Liver (tissue), 9 donors: ENCODE data around the gene JAKMIP2. TPM values are rescaled to one million over a fixed set of nuclear protein-coding genes. Genes with fewer than 3 reads are reported as not detected.

ENCODE experiments used
- DNase-seq: peaks from one replicate; pipeline ENCODE4 v3.0.0-alpha.2; 2017; ENCODE audit warnings: low spot score
- H3K27ac ChIP-seq, 2 donors: one replicate each; pipeline ENCODE4 v1.7.0; 2013; ENCODE audit warnings: inconsistent platforms in 2 of 2, low read length in 2 of 2, control low read depth in 1 of 2, low read depth in 1 of 2, mild to moderate bottlenecking in 1 of 2
- H3K27me3 ChIP-seq, 4 donors: one replicate each; pipeline versions ENCODE4 v1.6.1 to v1.7.0; 2013; ENCODE audit warnings: low read length in 3 of 4, inconsistent platforms in 1 of 4, mild to moderate bottlenecking in 1 of 4, moderate library complexity in 1 of 4; ENCODE audit not compliant: control insufficient read depth in 4 of 4, insufficient read depth in 4 of 4
- H3K36me3 ChIP-seq, 4 donors: one replicate each; pipeline versions ENCODE4 v1.6.1 to v1.7.0; 2013; ENCODE audit warnings: low read length in 3 of 4, mild to moderate bottlenecking in 3 of 4, low read depth in 1 of 4, moderate library complexity in 1 of 4; ENCODE audit not compliant: control insufficient read depth in 4 of 4, insufficient read depth in 3 of 4
- H3K4me1 ChIP-seq, 4 donors: one replicate each; pipeline versions ENCODE4 v1.6.1 to v1.7.0; 2013; ENCODE audit warnings: low read length in 3 of 4, mild to moderate bottlenecking in 3 of 4, moderate library complexity in 1 of 4; ENCODE audit not compliant: control insufficient read depth in 4 of 4, insufficient read depth in 4 of 4
- H3K4me3 ChIP-seq, 3 donors: one replicate each; pipeline versions ENCODE4 v1.6.1 to v1.7.0; 2013; ENCODE audit warnings: low read length in 3 of 3, control low read depth in 1 of 3, low read depth in 1 of 3, mild to moderate bottlenecking in 1 of 3
- H3K9ac ChIP-seq, 2 donors: one replicate each; pipeline ENCODE4 v1.7.0; 2013; ENCODE audit warnings: low read length in 2 of 2, mild to moderate bottlenecking in 2 of 2, moderate library complexity in 2 of 2, control low read depth in 1 of 2, low read depth in 1 of 2
- H3K9me3 ChIP-seq, 4 donors: one replicate each; pipeline versions ENCODE4 v1.6.1 to v1.7.0; 2013; ENCODE audit warnings: low read length in 3 of 4; ENCODE audit not compliant: control insufficient read depth in 4 of 4
- ATF3 ChIP-seq: IDR thresholded peaks from 2 replicates; pipeline ENCODE4 v1.6.1; 2016; ENCODE audit warnings: antibody characterized with exemption
- EGR1 ChIP-seq, 2 donors: IDR thresholded peaks; 2 replicates each; pipeline ENCODE4 v1.6.1; 2016 to 2018; ENCODE audit warnings: antibody characterized with exemption in 2 of 2, low read depth in 2 of 2
- FOXA1 ChIP-seq: IDR thresholded peaks from 2 replicates; pipeline ENCODE4 v1.6.1; 2016; ENCODE audit warnings: antibody characterized with exemption
- FOXA2 ChIP-seq: IDR thresholded peaks from 2 replicates; pipeline ENCODE4 v1.6.1; 2016; ENCODE audit warnings: antibody characterized with exemption
- GABPA ChIP-seq, 2 donors: IDR thresholded peaks in 1 of 2; conservative IDR thresholded peaks in 1 of 2; 2 replicates each; pipeline ENCODE4 v1.6.1; 2016; ENCODE audit warnings: antibody characterized with exemption in 2 of 2, mild to moderate bottlenecking in 1 of 2, moderate library complexity in 1 of 2
- HNF4A ChIP-seq, 2 donors: conservative IDR thresholded peaks; 2 replicates each; pipeline ENCODE4 v1.6.1; 2016; ENCODE audit warnings: antibody characterized with exemption in 2 of 2, mild to moderate bottlenecking in 2 of 2
- HNF4G ChIP-seq: IDR thresholded peaks from 2 replicates; pipeline ENCODE4 v1.6.1; 2016; ENCODE audit warnings: antibody characterized with exemption
- JUND ChIP-seq, 2 donors: IDR thresholded peaks; 2 replicates each; pipeline ENCODE4 v1.6.1; 2016; ENCODE audit warnings: antibody characterized with exemption in 2 of 2
- MAX ChIP-seq: IDR thresholded peaks from 2 replicates; pipeline ENCODE4 v1.6.1; 2016; ENCODE audit warnings: antibody characterized with exemption
- NR2F2 ChIP-seq: IDR thresholded peaks from 2 replicates; pipeline ENCODE4 v1.6.1; 2016; ENCODE audit warnings: antibody characterized with exemption
- RAD21 ChIP-seq, 2 donors: IDR thresholded peaks; 2 replicates each; pipeline ENCODE4 v1.6.1; 2016; ENCODE audit warnings: antibody characterized with exemption in 2 of 2, mild to moderate bottlenecking in 2 of 2
- RXRA ChIP-seq, 2 donors: IDR thresholded peaks; 2 replicates each; pipeline ENCODE4 v1.6.1; 2017 to 2018; ENCODE audit warnings: antibody characterized with exemption in 2 of 2, mild to moderate bottlenecking in 1 of 2
- SP1 ChIP-seq: IDR thresholded peaks from 2 replicates; pipeline ENCODE4 v1.6.1; 2018; ENCODE audit warnings: antibody characterized with exemption, mild to moderate bottlenecking
- TAF1 ChIP-seq: conservative IDR thresholded peaks from 2 replicates; pipeline ENCODE4 v1.6.1; 2016; ENCODE audit warnings: antibody characterized with exemption, mild to moderate bottlenecking
- YY1 ChIP-seq: IDR thresholded peaks from 2 replicates; pipeline ENCODE4 v1.6.1; 2016; ENCODE audit warnings: antibody characterized with exemption, mild to moderate bottlenecking
- ZBTB33 ChIP-seq: IDR thresholded peaks from 2 replicates; pipeline ENCODE4 v1.6.1; 2016; ENCODE audit warnings: antibody characterized with exemption
- WGBS: extraction: QIAGEN DNeasy Blood & Tissue Kit; methylation state at CpG from one replicate; pipeline ENCODE4 v1.1.7; 2013; 5-methylcytosine and 5-hydroxymethylcytosine counted together
- polyA plus RNA-seq, 2 donors: library from polyadenylated mRNA; stranded (reverse) in 1 of 2; unstranded in 1 of 2; fragments of 200-250 nt in 1 of 2; fragments of >200 nt in 1 of 2; fragmentation: Nextera tagmentation in 1 of 2; extraction: Ambion mirVana in 1 of 2; gene quantifications; one replicate each; pipeline versions ENCODE4 v1.2.1 to v1.2.3, GENCODE V29; 2013 to 2015
- total RNA-seq, 2 donors: library from RNA; depleted of rRNA; stranded (reverse); fragments of >200 nt; gene quantifications; one replicate each; pipeline ENCODE4 v1.2.3, GENCODE V29; 2014
- TF ChIP-seq, protein P1 (sequence below): fragments of 150-350 bp; IDR thresholded peaks from 2 replicates; pipeline ENCODE4 v1.5.1; 2017; ENCODE audit warnings: improper control_type of control experiment, low read depth, low read length; ENCODE audit not compliant: missing input control
- TF ChIP-seq, protein P2 (sequence below): IDR thresholded peaks from 2 replicates; pipeline ENCODE4 v1.6.1; 2016; ENCODE audit warnings: antibody characterized with exemption, mild to moderate bottlenecking
- donor health status: healthy.
- donor health status: healthy.
- donor health status: healthy.
- donor health status: healthy.
- donor health status: healthy.

The JAKMIP2 gene
- total and polyA plus RNA-seq, 4 donors, result 0.06 to 0.38 (median 0.24) TPM

DNA sequence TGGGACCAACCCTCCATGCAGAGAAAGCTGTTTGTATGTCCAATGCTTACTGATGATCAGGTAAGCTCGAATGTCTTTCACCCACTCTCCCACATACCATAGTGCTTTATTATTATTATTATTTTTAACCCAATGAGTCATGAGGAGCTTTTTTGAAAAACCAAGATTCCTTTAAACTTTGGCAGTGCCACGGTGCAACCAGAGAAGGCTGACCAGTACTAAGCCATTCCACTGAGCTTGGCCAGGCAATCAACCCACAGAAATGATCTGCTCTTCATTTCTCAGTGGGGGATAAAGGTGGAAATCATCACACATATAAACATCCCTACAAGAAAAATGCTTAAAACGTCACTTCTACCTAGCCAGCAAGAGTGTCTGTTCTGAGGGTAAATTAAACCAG, 35.5 kb downstream of the JAKMIP2 start:
- no peak overlapping the region for H3K4me3 ChIP-seq
- DNase-seq, result no peak
- H3K27ac ChIP-seq, result no peak overlapping the region
- H3K4me1 ChIP-seq, result no peaks in the 10 kb centered on the region
- H3K36me3 ChIP-seq, result no peaks in the 10 kb centered on the region
- 84% methylated on average over 3 of the region's 3 CpGs for WGBS
- H3K9me3 ChIP-seq, result no peaks in the 10 kb centered on the region
- H3K27me3 ChIP-seq, result no peaks in the 10 kb centered on the region
- H3K9ac ChIP-seq, result no peak overlapping the region
- no peak for TF ChIP-seq JUND (IDR thresholded peaks at IDR 0.05)
- no peak for TF ChIP-seq HNF4A (conservative IDR thresholded peaks at IDR 0.05)
- no peak for TF ChIP-seq TAF1
- TF ChIP-seq MAX, result no peak
- TF ChIP-seq ZBTB33, result no peak
- TF ChIP-seq YY1, result no peak
- TF ChIP-seq, protein P1, sequence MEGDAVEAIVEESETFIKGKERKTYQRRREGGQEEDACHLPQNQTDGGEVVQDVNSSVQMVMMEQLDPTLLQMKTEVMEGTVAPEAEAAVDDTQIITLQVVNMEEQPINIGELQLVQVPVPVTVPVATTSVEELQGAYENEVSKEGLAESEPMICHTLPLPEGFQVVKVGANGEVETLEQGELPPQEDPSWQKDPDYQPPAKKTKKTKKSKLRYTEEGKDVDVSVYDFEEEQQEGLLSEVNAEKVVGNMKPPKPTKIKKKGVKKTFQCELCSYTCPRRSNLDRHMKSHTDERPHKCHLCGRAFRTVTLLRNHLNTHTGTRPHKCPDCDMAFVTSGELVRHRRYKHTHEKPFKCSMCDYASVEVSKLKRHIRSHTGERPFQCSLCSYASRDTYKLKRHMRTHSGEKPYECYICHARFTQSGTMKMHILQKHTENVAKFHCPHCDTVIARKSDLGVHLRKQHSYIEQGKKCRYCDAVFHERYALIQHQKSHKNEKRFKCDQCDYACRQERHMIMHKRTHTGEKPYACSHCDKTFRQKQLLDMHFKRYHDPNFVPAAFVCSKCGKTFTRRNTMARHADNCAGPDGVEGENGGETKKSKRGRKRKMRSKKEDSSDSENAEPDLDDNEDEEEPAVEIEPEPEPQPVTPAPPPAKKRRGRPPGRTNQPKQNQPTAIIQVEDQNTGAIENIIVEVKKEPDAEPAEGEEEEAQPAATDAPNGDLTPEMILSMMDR, result no peak
- no peak for TF ChIP-seq SP1
- no peak for TF ChIP-seq HNF4G
- TF ChIP-seq, protein P2, sequence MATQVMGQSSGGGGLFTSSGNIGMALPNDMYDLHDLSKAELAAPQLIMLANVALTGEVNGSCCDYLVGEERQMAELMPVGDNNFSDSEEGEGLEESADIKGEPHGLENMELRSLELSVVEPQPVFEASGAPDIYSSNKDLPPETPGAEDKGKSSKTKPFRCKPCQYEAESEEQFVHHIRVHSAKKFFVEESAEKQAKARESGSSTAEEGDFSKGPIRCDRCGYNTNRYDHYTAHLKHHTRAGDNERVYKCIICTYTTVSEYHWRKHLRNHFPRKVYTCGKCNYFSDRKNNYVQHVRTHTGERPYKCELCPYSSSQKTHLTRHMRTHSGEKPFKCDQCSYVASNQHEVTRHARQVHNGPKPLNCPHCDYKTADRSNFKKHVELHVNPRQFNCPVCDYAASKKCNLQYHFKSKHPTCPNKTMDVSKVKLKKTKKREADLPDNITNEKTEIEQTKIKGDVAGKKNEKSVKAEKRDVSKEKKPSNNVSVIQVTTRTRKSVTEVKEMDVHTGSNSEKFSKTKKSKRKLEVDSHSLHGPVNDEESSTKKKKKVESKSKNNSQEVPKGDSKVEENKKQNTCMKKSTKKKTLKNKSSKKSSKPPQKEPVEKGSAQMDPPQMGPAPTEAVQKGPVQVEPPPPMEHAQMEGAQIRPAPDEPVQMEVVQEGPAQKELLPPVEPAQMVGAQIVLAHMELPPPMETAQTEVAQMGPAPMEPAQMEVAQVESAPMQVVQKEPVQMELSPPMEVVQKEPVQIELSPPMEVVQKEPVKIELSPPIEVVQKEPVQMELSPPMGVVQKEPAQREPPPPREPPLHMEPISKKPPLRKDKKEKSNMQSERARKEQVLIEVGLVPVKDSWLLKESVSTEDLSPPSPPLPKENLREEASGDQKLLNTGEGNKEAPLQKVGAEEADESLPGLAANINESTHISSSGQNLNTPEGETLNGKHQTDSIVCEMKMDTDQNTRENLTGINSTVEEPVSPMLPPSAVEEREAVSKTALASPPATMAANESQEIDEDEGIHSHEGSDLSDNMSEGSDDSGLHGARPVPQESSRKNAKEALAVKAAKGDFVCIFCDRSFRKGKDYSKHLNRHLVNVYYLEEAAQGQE, result no peak
- no peak for TF ChIP-seq RAD21 (IDR thresholded peaks at IDR 0.05)
- no peak for TF ChIP-seq NR2F2
- no peak for TF ChIP-seq FOXA1
- no peak for TF ChIP-seq GABPA (IDR thresholded peaks at IDR 0.05 in 1 of 2, conservative IDR thresholded peaks at IDR 0.05 in 1 of 2)
- no peak for TF ChIP-seq FOXA2
- TF ChIP-seq ATF3, result no peak
- TF ChIP-seq EGR1 (IDR thresholded peaks at IDR 0.05; ENCODE audit: low read depth in 2 of 2), result no peak
- no peak for TF ChIP-seq RXRA (IDR thresholded peaks at IDR 0.05)
